GM21528 (cell line): ENCODE data around the gene PRRT3.
"Not testable (repeated sequence)": the region's sequence is repeated elsewhere in the genome, so short reads cannot be mapped to it uniquely, and the experiment has no call there.

Experiments
- ATAC-seq: cut with Tn5 transposase; IDR thresholded peaks from one replicate; pipeline ENCODE4 v1.9.1; 2021; ENCODE audit warnings: mild to moderate bottlenecking, moderate library complexity; ENCODE audit not compliant: unreplicated experiment, low FRiP score

Gene PRRT3

GRCh38 chr3:9947025-9947995, 4.9 kb downstream of the PRRT3 start:
- ATAC-seq, result no peak

GRCh38 chr3:9946112-9947024, 5.8 kb downstream of the PRRT3 start:
- ATAC-seq, result peak; percentile 46

GRCh38 chr3:9945358-9945757, 6.8 kb downstream of the PRRT3 start:
- no peak for ATAC-seq

GRCh38 chr3:9944271-9944670, 7.9 kb downstream of the PRRT3 start:
- ATAC-seq, result no peak

GRCh38 chr3:9942934-9943690, 9.1 kb downstream of the PRRT3 start:
- no peak for ATAC-seq

GRCh38 chr3:9942164-9942563, 10.0 kb downstream of the PRRT3 start:
- ATAC-seq, result no peak

- ATAC-seq, result no peak
These were observed 11.5 kb downstream of the PRRT3 start for GRCh38 chr3:9940746-9941145.

GRCh38 chr3:9939906-9940305, 12.3 kb downstream of the PRRT3 start:
- not testable (repeated sequence) for ATAC-seq

- no peak for ATAC-seq
These were observed 13.2 kb downstream of the PRRT3 start for GRCh38 chr3:9938966-9939365.

GRCh38 chr3:9937486-9938238, 14.5 kb downstream of the PRRT3 start:
- no peak for ATAC-seq

- ATAC-seq, result no peak
These were observed 16.2 kb downstream of the PRRT3 start for GRCh38 chr3:9935966-9936510.

GRCh38 chr3:9934993-9935392, 17.2 kb downstream of the PRRT3 start:
- no peak for ATAC-seq

GRCh38 chr3:9934235-9934621, 18.0 kb downstream of the PRRT3 start:
- ATAC-seq, result no peak

- peak; percentile 90 for ATAC-seq
These were observed 18.5 kb downstream of the PRRT3 start, which contains the start of gene CRELD1 for GRCh38 chr3:9933561-9934234. CRELD1 (plus strand) TSS chr3:9933834; CDS start chr3:9934439, 605 bp downstream.

- peak; percentile 66 for ATAC-seq
These were observed 19.2 kb downstream of the PRRT3 start for GRCh38 chr3:9932843-9933560.

GRCh38 chr3:9932535-9932842, 19.7 kb downstream of the PRRT3 start:
- ATAC-seq, result no peak

GRCh38 chr3:9930804-9931418, 21.3 kb downstream of the PRRT3 start:
- ATAC-seq, result no peak

- no peak for ATAC-seq
These were observed 24.1 kb downstream of the PRRT3 start for GRCh38 chr3:9928158-9928557.
